HCT116 (cell line): ENCODE measurements around the gene GRHPR. TPM values are rescaled to one million over a fixed set of nuclear protein-coding genes. Genes with fewer than 3 reads are reported as not detected.

Experiments used
- ATAC-seq: fragments of 200-7000 bp; cut with Tn5 transposase; 2 replicates; pipeline ENCODE4 v1.9.1; 2020; ENCODE audit warnings: mild to moderate bottlenecking, moderate library complexity
- BruUV-seq: library from RNA; stranded (reverse); fragments of 400-500 nt; replicated peaks from 2 replicates; lab custom pipeline; 2021; lab: Mats Ljungman, UMichigan
- CTCF ChIA-PET: fragments of 300-600 bp; sonication (Branson Sonifier 250); formaldehyde crosslinking; loops from one replicate; lab custom pipeline; 2021; ENCODE audit warnings: antibody characterized with exemption; lab: Charles Lee
- POLR2A ChIA-PET: fragments of 300-600, 350-600 bp; sonication (Branson Sonifier 250); formaldehyde crosslinking; loops from one replicate; lab custom pipeline; 2021; ENCODE audit warnings: antibody characterized with exemption; lab: Charles Lee
- RAD21 ChIA-PET, 2 experiments: fragments of 300-600 bp; sonication (Branson Sonifier 250); formaldehyde crosslinking; loops; one replicate each; lab custom pipeline; 2023; ENCODE audit warnings: low total read pairs in 2 of 2; ENCODE audit not compliant: uncharacterized antibody in 2 of 2, unreplicated experiment in 2 of 2, low non-redundant PET in 1 of 2; lab: Charles Lee
- DNase-seq: peaks from one replicate; pipeline ENCODE4 v3.0.0-alpha.2; 2010; ENCODE audit warnings: low read depth, low spot score
- H2AFZ ChIP-seq: fragments of 200-600 bp; shearing (Covaris generic), sonication (generic); 2 replicates; pipeline ENCODE4 v1.6.1; 2017; ENCODE audit warnings: low read depth, mixed run types, mixed read lengths, antibody characterized with exemption, low read length; ENCODE audit not compliant: poor library complexity, severe bottlenecking
- H3K27ac ChIP-seq: 2 replicates; pipeline ENCODE4 v1.5.1; 2012; ENCODE audit warnings: low read depth, low read length
- H3K27me3 ChIP-seq: fragments of 200-600 bp; sonication (generic); 2 replicates; pipeline ENCODE4 v1.6.1; 2016; ENCODE audit warnings: mixed run types, low read length, mixed read lengths; ENCODE audit not compliant: insufficient read depth
- H3K36me3 ChIP-seq, 2 experiments: fragments of 200-500 bp in 1 of 2; fragments of 200-600 bp in 1 of 2; sonication (Bioruptor generic) in 1 of 2; sonication (generic) in 1 of 2; 2 replicates each; pipeline versions ENCODE4 v1.5.1 to v1.6.1; 2014 to 2016; ENCODE audit warnings: low read length in 2 of 2, inconsistent platforms in 1 of 2, mixed read lengths in 1 of 2, mixed run types in 1 of 2; ENCODE audit not compliant: insufficient read depth in 2 of 2, control insufficient read depth in 1 of 2
- H3K4me1 ChIP-seq, 2 experiments: fragments of 200-600 bp in 1 of 2; sonication (generic) in 1 of 2; 2 replicates each; pipeline versions ENCODE4 v1.5.1 to v1.6.1; 2012 to 2017; ENCODE audit warnings: low read length in 2 of 2, inconsistent platforms in 1 of 2, mild to moderate bottlenecking in 1 of 2, mixed read lengths in 1 of 2, mixed run types in 1 of 2, moderate library complexity in 1 of 2; ENCODE audit not compliant: insufficient read depth in 2 of 2, control insufficient read depth in 1 of 2
- H3K4me2 ChIP-seq: fragments of 200-600 bp; sonication (generic); 2 replicates; pipeline ENCODE4 v1.6.1; 2017; ENCODE audit warnings: mixed run types, low read length, mixed read lengths
- H3K4me3 ChIP-seq, 2 experiments: fragments of 200-600 bp in 1 of 2; sonication (generic) in 1 of 2; replicated peaks in 1 of 2; 2 replicates each; pipeline ENCODE4 v1.5.1; 2011 to 2016; ENCODE audit warnings: low read length in 2 of 2, control low read depth in 1 of 2, low read depth in 1 of 2, mild to moderate bottlenecking in 1 of 2, mixed read lengths in 1 of 2, mixed run types in 1 of 2
- H3K79me2 ChIP-seq: fragments of 200-600 bp; sonication (generic); 2 replicates; pipeline ENCODE4 v1.6.1; 2017; ENCODE audit warnings: mild to moderate bottlenecking, mixed run types, low read length, moderate library complexity, mixed read lengths; ENCODE audit not compliant: insufficient read depth
- H3K9ac ChIP-seq: fragments of 200-600 bp; sonication (generic); 2 replicates; pipeline ENCODE4 v1.6.1; 2016; ENCODE audit warnings: low read length, mixed read lengths
- H3K9me2 ChIP-seq: fragments of 200-600 bp; sonication (generic), shearing (Covaris generic); 2 replicates; pipeline ENCODE4 v1.6.1; 2017; ENCODE audit warnings: mixed run types, mild to moderate bottlenecking, moderate library complexity; ENCODE audit not compliant: insufficient read depth
- H3K9me3 ChIP-seq, 2 experiments: fragments of 200-500 bp in 1 of 2; fragments of 200-600 bp in 1 of 2; sonication (Bioruptor generic) in 1 of 2; sonication (generic) in 1 of 2; 2 replicates each; pipeline ENCODE4 v1.6.1; 2014 to 2017; ENCODE audit warnings: low read length in 2 of 2, mixed read lengths in 2 of 2, inconsistent platforms in 1 of 2, low read depth in 1 of 2, mild to moderate bottlenecking in 1 of 2, mixed run types in 1 of 2, moderate library complexity in 1 of 2; ENCODE audit not compliant: control insufficient read depth in 1 of 2, insufficient read depth in 1 of 2
- H4K20me1 ChIP-seq: fragments of 200-600 bp; sonication (generic), shearing (Covaris generic); 2 replicates; pipeline ENCODE4 v1.6.1; 2017; ENCODE audit warnings: mixed run types, mild to moderate bottlenecking, moderate library complexity; ENCODE audit not compliant: insufficient read depth
- EGR1 ChIP-seq: IDR thresholded peaks from 2 replicates; pipeline ENCODE4 v1.6.1; 2012; ENCODE audit warnings: low read depth
- EZH2phosphoT487 ChIP-seq: fragments of 200-600 bp; IDR thresholded peaks from 2 replicates; pipeline ENCODE4 v1.6.1; 2018; ENCODE audit warnings: antibody characterized with exemption, borderline replicate concordance
- JUND ChIP-seq: IDR thresholded peaks from 2 replicates; pipeline ENCODE4 v1.6.1; 2012
- MAX ChIP-seq: IDR thresholded peaks from 2 replicates; pipeline ENCODE4 v1.6.1; 2012
- RAD21 ChIP-seq: IDR thresholded peaks from 2 replicates; pipeline ENCODE4 v1.6.1; 2012; ENCODE audit warnings: low read depth, mild to moderate bottlenecking
- SIN3A ChIP-seq: IDR thresholded peaks from 2 replicates; pipeline ENCODE4 v1.6.1; 2012; ENCODE audit warnings: low read depth
- SP1 ChIP-seq: IDR thresholded peaks from 2 replicates; pipeline ENCODE4 v1.6.1; 2012; ENCODE audit warnings: low read depth
- SRF ChIP-seq: IDR thresholded peaks from 2 replicates; pipeline ENCODE4 v1.6.1; 2012; ENCODE audit warnings: low read depth
- TCF7L2 ChIP-seq: IDR thresholded peaks from 2 replicates; pipeline ENCODE4 v1.7.0; 2011; ENCODE audit warnings: borderline replicate concordance, inconsistent platforms; ENCODE audit not compliant: insufficient read depth, insufficient read length; ENCODE audit errors: extremely low read depth
- YY1 ChIP-seq: IDR thresholded peaks from 2 replicates; pipeline ENCODE4 v1.6.1; 2011; ENCODE audit warnings: low read length, low read depth, moderate library complexity, mild to moderate bottlenecking; ENCODE audit not compliant: insufficient replicate concordance; ENCODE audit errors: extremely low read depth
- ZBTB33 ChIP-seq: IDR thresholded peaks from 2 replicates; pipeline ENCODE4 v1.6.1; 2011; ENCODE audit warnings: mild to moderate bottlenecking, low read length, moderate library complexity; ENCODE audit not compliant: insufficient replicate concordance; ENCODE audit errors: extremely low read depth
- ZNF274 ChIP-seq: fragments of 200-500 bp; sonication (Bioruptor generic); IDR thresholded peaks from 2 replicates; pipeline ENCODE4 v1.6.1; 2014; ENCODE audit warnings: mild to moderate bottlenecking, low read depth, low read length, inconsistent platforms
- intact Hi-C: fragments of 100-400 bp; cut with micrococcal nuclease; formaldehyde crosslinking; loops from 2 replicates; pipeline ENCODE4 v1.10.0; 2022
- total RNA-seq: library from RNA; stranded (reverse); gene quantifications from one replicate; pipeline ENCODE4 v1.2.1, GENCODE V29; 2021; ENCODE audit not compliant: unreplicated experiment

The GRHPR gene
- total RNA-seq, 1 experiment from 2014 or later, result 106 TPM

- DNase-seq (no peak), ATAC-seq (no peak)
- RAD21 ChIA-PET, result no interaction called here
- POLR2A ChIA-PET, result no interaction called here
- CTCF ChIA-PET, result no interaction called here
- BruUV-seq, result no TSS peak
- no peaks in the 10 kb centered on the region for H3K27me3 ChIP-seq
- no peak overlapping the region for H3K9ac ChIP-seq
- H3K27ac ChIP-seq, result no peak overlapping the region
- peaks cover 4 to 9% of the 10 kb centered on the region in 2 experiments; a peak in 3 of 4 replicates for H3K4me1 ChIP-seq
- H2AFZ ChIP-seq, result no peak overlapping the region
- H3K36me3 ChIP-seq, result peaks cover 31 to 49% of the 10 kb centered on the region in 2 experiments
- no peak for TF ChIP-seq SP1
- TF ChIP-seq ZNF274, result no peak
- no peak for TF ChIP-seq EZH2phosphoT487
- no peak for TF ChIP-seq JUND
- TF ChIP-seq TCF7L2, result no peak
- TF ChIP-seq MAX, result no peak
- TF ChIP-seq ZBTB33, result no peak
- TF ChIP-seq SRF, result no peak
- no peak for TF ChIP-seq SIN3A
- TF ChIP-seq YY1, result no peak
- TF ChIP-seq RAD21, result no peak
- TF ChIP-seq EGR1, result no peak
- no peaks in the 10 kb centered on the region for H3K9me2 ChIP-seq
- no peaks in the 10 kb centered on the region for H4K20me1 ChIP-seq
- H3K9me3 ChIP-seq, result no peaks in the 10 kb centered on the region
- intact Hi-C loops, result no loop called here
- H3K4me3 ChIP-seq, result no peak overlapping the region
- H3K4me2 ChIP-seq, result no peak overlapping the region
- H3K79me2 ChIP-seq, result peaks cover 38% of the 10 kb centered on the region
Measured at GRCh38 chr9:37428345-37428744, 5.8 kb downstream of the GRHPR start.
